Measurements from ENCODE around the gene AIMP1. TPM values are rescaled to one million over a fixed set of nuclear protein-coding genes. Genes with fewer than 3 reads are reported as not detected.

Gene AIMP1
- total and polyA plus RNA-seq, 2 experiments from 2014 or later = 33.7 to 53.7 TPM

- TF ChIP-seq EZH2phosphoT487 (IDR thresholded peaks at IDR 0.05; ENCODE audit: low read depth, severe bottlenecking, unreplicated experiment) (no peak), CTCF (IDR thresholded peaks at IDR 0.05; ENCODE audit: poor library complexity) (no peak), EZH2 (IDR thresholded peaks at IDR 0.05; ENCODE audit: borderline replicate concordance) (no peak)
- Histone ChIP-seq H3K9me3 (ENCODE audit: low read depth) (no peaks in the 10 kb centered on the region), H3K36me3 (replicated peaks; ENCODE audit: insufficient read depth, low read depth) (no peaks in the 10 kb centered on the region), H3K4me3 (no peak overlapping the region), H4K20me1 (ENCODE audit: insufficient read depth, poor library complexity, severe bottlenecking) (no peaks in the 10 kb centered on the region), H3K4me2 (no peak overlapping the region), H2AFZ (no peak overlapping the region), H3K9me2 (replicated peaks; ENCODE audit: insufficient read depth) (no peaks in the 10 kb centered on the region), H3K4me1 (ENCODE audit: insufficient read depth) (no peaks in the 10 kb centered on the region), H3K27me3 (no peaks in the 10 kb centered on the region), H3K79me2 (peaks cover 8% of the 10 kb centered on the region), H3K27ac (no peak overlapping the region)
- 95% methylated on average over 4 of the region's 4 CpGs for WGBS (ENCODE audit: low lambda C conversion rate, missing lambda C conversion rate)
- DNase-seq (ENCODE audit: low spot score) = no peak
These were observed 16.4 kb upstream of the AIMP1 start for GRCh38 chr4:106299977-106300376.

GRCh38 chr4:106301393-106302061 is 14.8 kb upstream of the AIMP1 start:
- no peaks in the 10 kb centered on the region for H3K27me3 ChIP-seq
- no peak overlapping the region for H3K4me3 ChIP-seq
- H3K36me3 ChIP-seq (replicated peaks; ENCODE audit: insufficient read depth, low read depth) = no peaks in the 10 kb centered on the region
- TF ChIP-seq EZH2 (IDR thresholded peaks at IDR 0.05; ENCODE audit: borderline replicate concordance) (no peak), CTCF (IDR thresholded peaks at IDR 0.05; ENCODE audit: poor library complexity) (no peak), EZH2phosphoT487 (IDR thresholded peaks at IDR 0.05; ENCODE audit: low read depth, severe bottlenecking, unreplicated experiment) (no peak)
- peaks cover 17% of the 10 kb centered on the region for H3K79me2 ChIP-seq
- no peaks in the 10 kb centered on the region for H3K9me3 ChIP-seq (ENCODE audit: low read depth)
- no peaks in the 10 kb centered on the region for H3K9me2 ChIP-seq (replicated peaks; ENCODE audit: insufficient read depth)
- H3K4me1 ChIP-seq (ENCODE audit: insufficient read depth) = no peaks in the 10 kb centered on the region
- 97% methylated on average over 2 of the region's 2 CpGs for WGBS (ENCODE audit: low lambda C conversion rate, missing lambda C conversion rate)
- H3K27ac ChIP-seq = no peak overlapping the region
- no peak overlapping the region for H2AFZ ChIP-seq
- no peak for DNase-seq (ENCODE audit: low spot score)
- H4K20me1 ChIP-seq (ENCODE audit: insufficient read depth, poor library complexity, severe bottlenecking) = no peaks in the 10 kb centered on the region
- H3K4me2 ChIP-seq = no peak overlapping the region

- Histone ChIP-seq H4K20me1 (ENCODE audit: insufficient read depth, poor library complexity, severe bottlenecking) (no peaks in the 10 kb centered on the region), H3K27me3 (no peaks in the 10 kb centered on the region), H3K4me3 (no peak overlapping the region), H3K27ac (no peak overlapping the region), H3K4me2 (no peak overlapping the region), H2AFZ (no peak overlapping the region), H3K4me1 (ENCODE audit: insufficient read depth) (no peaks in the 10 kb centered on the region), H3K36me3 (replicated peaks; ENCODE audit: insufficient read depth, low read depth) (no peaks in the 10 kb centered on the region), H3K79me2 (peaks cover 18% of the 10 kb centered on the region), H3K9me2 (replicated peaks; ENCODE audit: insufficient read depth) (no peaks in the 10 kb centered on the region), H3K9me3 (ENCODE audit: low read depth) (no peaks in the 10 kb centered on the region)
- TF ChIP-seq EZH2 (IDR thresholded peaks at IDR 0.05; ENCODE audit: borderline replicate concordance) = no peak
- no peak for TF ChIP-seq EZH2phosphoT487 (IDR thresholded peaks at IDR 0.05; ENCODE audit: low read depth, severe bottlenecking, unreplicated experiment)
- no peak for TF ChIP-seq CTCF (IDR thresholded peaks at IDR 0.05; ENCODE audit: poor library complexity)
- 84% methylated on average over 4 of the region's 4 CpGs for WGBS (ENCODE audit: low lambda C conversion rate, missing lambda C conversion rate)
- DNase-seq (ENCODE audit: low spot score) = no peak
These were observed 14.3 kb upstream of the AIMP1 start for GRCh38 chr4:106302062-106302438.

Data from hepatocyte (in vitro differentiated cells).